ES-I3 (cell line): ENCODE measurements around the gene PRR13.
"Not testable (repeated sequence)": the region's sequence is repeated elsewhere in the genome, so short reads cannot be mapped to it uniquely, and the experiment has no call there.

ENCODE experiments used
- H3K36me3 ChIP-seq: 2 replicates; pipeline ENCODE4 v1.6.1; 2013; ENCODE audit warnings: mild to moderate bottlenecking, low read length, control low read depth, moderate library complexity; ENCODE audit not compliant: insufficient read depth
- H3K4me1 ChIP-seq: 2 replicates; pipeline ENCODE4 v1.6.1; 2013; ENCODE audit warnings: mild to moderate bottlenecking, control low read depth, low read length; ENCODE audit not compliant: insufficient read depth
- H3K9ac ChIP-seq: 2 replicates; pipeline ENCODE4 v1.6.1; 2013; ENCODE audit warnings: low read depth, mild to moderate bottlenecking, low read length, moderate library complexity
- H3K9me3 ChIP-seq: 2 replicates; pipeline ENCODE4 v1.6.1; 2013; ENCODE audit warnings: mild to moderate bottlenecking, low read length, moderate library complexity; ENCODE audit not compliant: control insufficient read depth, insufficient read depth

PRR13 gene

DNA sequence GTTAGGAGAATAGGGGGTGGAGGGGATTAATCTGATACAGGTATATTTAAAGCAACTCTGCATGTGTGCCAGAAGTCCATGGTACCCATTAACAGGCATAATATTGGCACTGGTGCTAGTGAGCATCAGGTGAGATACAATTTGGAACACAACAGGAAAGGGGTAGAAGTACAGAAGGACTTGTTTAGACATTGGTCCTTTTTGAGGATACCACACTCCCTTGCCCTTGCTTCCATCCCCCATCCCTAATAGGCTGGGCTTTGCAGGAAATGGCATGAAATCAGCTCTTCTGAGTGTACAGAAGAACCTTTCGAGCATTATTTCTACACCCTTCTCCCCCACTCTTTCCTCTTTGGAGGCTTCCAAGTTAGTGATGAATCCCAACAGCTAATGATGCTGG lies 26.7 kb downstream of the PRR13 start:
- no peaks in the 10 kb centered on the region for H3K9me3 ChIP-seq
- no peak overlapping the region for H3K9ac ChIP-seq
- H3K36me3 ChIP-seq = peaks cover 87% of the 10 kb centered on the region
- H3K4me1 ChIP-seq = peaks cover 12% of the 10 kb centered on the region; the same call in 1 of the 2 replicates

DNA sequence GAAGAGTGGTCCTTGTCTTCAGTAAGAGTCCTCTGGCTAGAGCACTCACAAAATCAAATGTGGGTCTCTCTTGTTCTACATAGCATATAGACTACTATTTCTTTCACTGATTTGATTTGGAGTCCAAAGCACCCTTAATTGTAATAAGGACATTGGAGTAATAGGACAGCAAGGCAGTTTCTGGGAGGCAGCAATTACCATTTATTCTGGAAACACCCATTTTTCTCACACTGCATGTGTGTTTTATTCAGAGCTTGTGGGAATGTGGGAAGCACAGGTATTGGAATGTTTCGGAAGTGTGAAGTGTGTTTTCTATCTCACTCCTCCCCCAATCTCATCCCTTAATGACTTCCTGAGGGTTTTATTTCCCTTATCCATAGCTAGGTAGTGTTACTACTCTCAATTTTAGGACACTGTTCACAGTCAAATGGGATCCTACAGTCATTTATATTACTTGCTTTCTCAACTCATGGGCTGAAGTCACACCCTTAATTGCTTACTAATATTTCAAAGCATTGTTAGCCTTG lies 30.6 kb downstream of the PRR13 start:
- peaks cover 10% of the 10 kb centered on the region; the same call in 1 of the 2 replicates for H3K4me1 ChIP-seq
- no peak overlapping the region for H3K9ac ChIP-seq
- no peaks in the 10 kb centered on the region for H3K9me3 ChIP-seq
- H3K36me3 ChIP-seq = peaks cover 81% of the 10 kb centered on the region

GRCh38 chr12:53474077-53474476 lies 32.5 kb downstream of the PRR13 start:
- H3K4me1 ChIP-seq = peaks cover 13% of the 10 kb centered on the region; the same call in 1 of the 2 replicates
- H3K9ac ChIP-seq = no peak overlapping the region
- no peaks in the 10 kb centered on the region for H3K9me3 ChIP-seq
- H3K36me3 ChIP-seq = peaks cover 78% of the 10 kb centered on the region

- H3K9ac ChIP-seq = no peak overlapping the region
- H3K4me1 ChIP-seq = peaks cover 13% of the 10 kb centered on the region; the same call in 1 of the 2 replicates
- peaks cover 76% of the 10 kb centered on the region for H3K36me3 ChIP-seq
- H3K9me3 ChIP-seq = no peaks in the 10 kb centered on the region
Measured at GRCh38 chr12:53474819-53475218, 33.3 kb downstream of the PRR13 start.

DNA sequence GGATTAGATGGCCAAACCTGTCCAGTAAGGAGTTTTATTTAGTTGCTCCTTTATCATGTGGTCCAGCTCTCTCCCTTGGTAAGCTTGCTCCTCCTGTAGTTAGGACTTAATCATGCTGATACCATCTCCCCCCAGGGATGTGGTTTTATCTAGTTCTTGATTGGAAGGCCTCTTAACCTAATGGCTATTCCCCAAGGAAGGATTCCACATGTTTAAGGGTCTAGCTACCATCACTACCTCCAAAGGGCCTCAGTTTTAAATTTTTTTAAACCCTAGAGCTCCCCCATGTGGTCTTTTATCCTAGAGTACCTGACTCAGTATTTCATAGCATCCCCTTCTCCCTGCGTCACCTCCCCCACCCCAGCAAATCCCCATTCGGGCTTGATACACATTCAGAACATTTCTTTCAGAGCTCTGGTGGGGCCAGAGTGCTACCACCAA lies 35.3 kb downstream of the PRR13 start:
- Histone ChIP-seq H3K9ac (no peak overlapping the region), H3K9me3 (no peaks in the 10 kb centered on the region), H3K36me3 (peaks cover 67% of the 10 kb centered on the region), H3K4me1 (peaks cover 13% of the 10 kb centered on the region; the same call in 1 of the 2 replicates)

DNA sequence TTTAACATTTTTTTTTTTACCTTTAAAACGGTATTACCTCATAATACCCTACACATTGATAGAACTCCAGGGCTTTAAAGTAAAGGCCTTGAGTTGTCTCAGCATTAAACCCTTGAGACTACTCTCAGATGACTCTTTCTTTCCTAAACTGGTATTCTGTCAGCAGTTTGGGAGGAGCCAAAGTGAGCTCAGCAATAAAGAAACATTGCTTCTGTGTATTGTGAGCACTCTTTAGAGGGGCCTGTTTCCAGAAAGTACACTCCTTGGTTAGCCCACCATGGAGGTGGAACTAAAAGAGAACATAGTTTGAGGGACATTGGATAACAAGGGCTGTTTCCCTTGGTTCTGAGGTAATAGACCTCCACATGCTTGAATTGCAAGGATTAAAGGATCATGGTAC lies 37.3 kb downstream of the PRR13 start:
- H3K4me1 ChIP-seq = peaks cover 9% of the 10 kb centered on the region; the same call in 1 of the 2 replicates
- H3K9me3 ChIP-seq = no peaks in the 10 kb centered on the region
- no peak overlapping the region for H3K9ac ChIP-seq
- H3K36me3 ChIP-seq = peaks cover 56% of the 10 kb centered on the region

GRCh38 chr12:53479331-53479730 lies 37.8 kb downstream of the PRR13 start:
- H3K9ac ChIP-seq = no peak overlapping the region
- H3K9me3 ChIP-seq = no peaks in the 10 kb centered on the region
- H3K36me3 ChIP-seq = peaks cover 54% of the 10 kb centered on the region
- peaks cover 9% of the 10 kb centered on the region; the same call in 1 of the 2 replicates for H3K4me1 ChIP-seq

DNA sequence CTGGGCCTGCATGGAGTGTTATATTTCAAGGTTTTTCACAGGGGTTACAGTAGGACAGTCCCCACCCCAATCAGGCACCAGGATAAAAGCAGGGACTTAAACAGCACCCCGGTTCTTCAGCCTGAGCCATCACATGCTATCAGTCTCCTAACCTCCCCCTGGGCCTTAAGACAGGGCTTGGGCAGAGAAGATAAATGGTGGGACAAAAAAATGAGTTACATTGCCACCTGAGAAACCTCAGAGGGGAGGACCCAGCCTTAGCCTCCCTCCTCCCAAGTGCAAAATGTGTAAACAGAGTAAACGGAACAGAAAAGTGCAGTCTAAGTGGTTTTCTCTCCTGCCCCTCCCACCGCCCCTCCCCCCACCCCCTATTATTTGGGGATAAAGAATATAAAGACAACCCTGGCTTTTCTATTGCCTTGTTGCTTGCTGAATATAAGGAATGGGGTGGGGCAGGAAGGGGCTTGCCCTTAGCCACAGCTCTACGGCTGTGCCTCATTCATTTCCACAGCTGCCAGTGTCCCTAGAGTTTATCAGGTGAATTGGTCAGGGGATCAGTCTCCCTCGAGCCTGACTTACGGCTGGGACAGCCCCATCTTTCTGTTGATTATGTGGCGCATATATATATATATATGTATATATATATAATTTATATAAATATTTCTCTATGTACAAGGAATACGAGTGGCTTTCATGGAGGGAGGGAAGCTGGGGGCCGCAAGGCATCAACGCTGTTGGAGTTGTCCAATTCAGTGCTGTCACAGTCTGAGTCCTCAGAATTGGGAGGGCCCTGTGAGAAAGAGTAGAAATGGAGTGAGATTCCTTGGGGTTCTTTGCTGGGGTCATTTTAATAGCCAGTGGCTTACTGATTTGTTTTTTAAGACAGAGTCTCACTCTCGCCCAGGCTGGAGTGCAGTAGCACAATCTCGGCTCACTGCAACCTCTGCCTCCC lies 39.2 kb downstream of the PRR13 start:
- H3K9ac ChIP-seq = no peak overlapping the region
- H3K9me3 ChIP-seq = no peaks in the 10 kb centered on the region
- H3K4me1 ChIP-seq = peaks cover 9% of the 10 kb centered on the region; the same call in 1 of the 2 replicates
- H3K36me3 ChIP-seq = peaks cover 50% of the 10 kb centered on the region

DNA sequence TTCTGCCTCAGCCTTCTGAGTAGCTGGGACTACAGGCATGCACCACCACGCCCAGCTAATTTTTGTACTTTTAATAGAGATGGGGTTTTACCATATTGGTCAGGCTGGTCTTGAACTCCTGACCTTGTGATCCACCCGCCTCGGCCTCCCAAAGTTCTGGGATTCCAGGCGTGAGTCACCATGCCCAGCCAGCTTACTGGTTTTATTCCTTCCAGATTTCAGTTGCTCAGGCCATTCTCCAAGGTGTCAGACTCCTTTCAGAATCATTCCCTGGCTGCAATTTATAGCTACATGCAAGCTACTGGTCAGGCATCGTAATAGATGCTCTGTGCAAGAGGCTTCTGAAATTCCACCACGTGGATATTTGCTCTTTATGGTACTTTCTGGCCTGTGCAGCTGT lies 39.9 kb downstream of the PRR13 start:
- not testable (repeated sequence) for H3K4me1 ChIP-seq, H3K9ac ChIP-seq, H3K9me3 ChIP-seq
- H3K36me3 ChIP-seq = peaks cover 45% of the 10 kb centered on the region

- Histone ChIP-seq H3K4me1 (peaks cover 3% of the 10 kb centered on the region; the same call in 1 of the 2 replicates), H3K9me3 (no peaks in the 10 kb centered on the region), H3K9ac (no peak overlapping the region), H3K36me3 (peaks cover 39% of the 10 kb centered on the region)
Measured at GRCh38 chr12:53481939-53482586, 40.5 kb downstream of the PRR13 start.

DNA sequence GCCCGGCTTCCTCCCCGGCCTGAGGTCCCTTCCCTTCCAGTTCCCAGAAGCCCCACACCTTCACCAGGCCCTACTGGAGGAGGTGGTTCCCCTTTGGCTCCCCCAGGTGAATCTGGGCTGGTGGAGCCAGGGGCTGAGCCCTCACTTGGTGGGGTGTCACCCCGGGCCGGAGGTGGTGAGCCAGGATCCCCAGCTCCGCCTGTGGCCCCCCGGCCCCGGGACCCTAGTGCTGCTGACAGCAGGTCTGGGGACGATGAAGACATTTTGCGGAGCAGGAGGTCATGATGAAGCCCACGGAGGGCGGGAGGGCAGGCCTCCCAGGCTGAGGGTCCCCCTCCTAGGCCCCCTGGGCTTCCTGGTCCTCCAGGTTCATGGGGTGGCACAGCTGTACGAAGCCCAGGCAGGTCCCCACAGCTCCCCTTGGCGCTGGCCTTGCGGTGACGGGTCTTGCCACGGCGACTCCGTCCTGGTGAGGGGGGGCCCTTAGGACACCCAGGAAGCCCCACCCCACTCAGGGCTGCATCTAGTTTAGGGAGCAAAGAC lies 41.2 kb downstream of the PRR13 start:
- H3K9me3 ChIP-seq = no peaks in the 10 kb centered on the region
- peaks cover 36% of the 10 kb centered on the region for H3K36me3 ChIP-seq
- no peak overlapping the region for H3K9ac ChIP-seq
- H3K4me1 ChIP-seq = peaks cover 3% of the 10 kb centered on the region; the same call in 1 of the 2 replicates

DNA sequence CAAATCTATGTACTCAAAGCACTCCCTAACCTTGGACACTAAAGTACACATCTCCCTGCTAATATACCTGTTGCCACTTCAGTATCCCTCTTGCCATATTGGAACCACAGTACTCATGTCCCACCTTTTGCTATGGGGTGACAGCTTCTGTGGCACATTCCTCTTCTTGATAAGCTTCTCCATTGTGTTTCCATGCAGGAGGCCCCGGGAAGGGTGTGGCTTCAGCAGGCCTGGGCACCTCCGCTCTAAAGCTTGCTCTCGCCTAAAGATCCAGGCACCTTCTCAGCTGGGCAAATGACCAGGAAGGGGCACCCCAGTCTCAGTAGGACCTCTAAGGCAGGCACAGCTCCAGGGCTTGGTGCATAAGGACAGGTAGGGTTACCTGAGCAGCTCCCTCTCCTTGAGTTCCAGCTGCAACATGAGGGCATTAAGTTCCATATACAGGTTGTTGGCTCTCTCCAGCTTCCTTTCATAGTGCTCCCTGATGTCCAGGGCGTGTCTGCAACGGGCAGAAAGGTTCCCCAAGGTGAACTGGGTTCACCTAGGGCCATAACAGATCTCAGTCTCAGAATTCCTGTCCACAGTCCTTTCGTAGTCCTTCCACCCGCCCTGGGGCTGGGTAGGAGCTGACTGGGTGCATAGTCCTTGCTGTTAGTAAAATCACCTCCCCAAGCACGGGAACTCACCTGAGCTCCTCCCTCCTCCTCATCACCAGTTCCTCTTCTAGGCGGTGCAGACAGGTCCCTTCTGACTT lies 41.9 kb downstream of the PRR13 start:
- H3K9me3 ChIP-seq = no peaks in the 10 kb centered on the region
- no peak overlapping the region for H3K9ac ChIP-seq
- H3K36me3 ChIP-seq = peaks cover 29% of the 10 kb centered on the region
- peaks cover 3% of the 10 kb centered on the region; the same call in 1 of the 2 replicates for H3K4me1 ChIP-seq

DNA sequence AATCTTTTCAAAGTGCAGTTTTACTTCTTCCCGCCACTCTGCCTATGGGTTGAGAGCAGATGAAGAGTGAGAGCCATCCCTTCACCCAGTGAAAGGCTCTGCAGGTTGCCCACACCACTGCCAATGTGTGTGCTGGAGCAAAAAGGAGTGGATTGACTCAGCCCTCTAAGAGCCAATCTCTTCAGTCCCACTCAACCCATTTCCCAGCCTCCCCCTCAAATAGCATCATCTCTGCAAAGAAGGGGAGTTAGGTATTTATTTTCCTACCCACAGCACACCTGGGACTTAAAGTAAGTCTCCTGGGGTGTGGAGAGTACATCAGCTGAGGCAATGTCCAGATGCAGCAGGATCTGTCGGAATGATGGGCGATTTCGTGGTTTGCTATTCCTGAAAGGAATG lies 42.4 kb downstream of the PRR13 start:
- H3K4me1 ChIP-seq = peaks cover under 1% of the 10 kb centered on the region; the same call in 1 of the 2 replicates
- H3K9me3 ChIP-seq = no peaks in the 10 kb centered on the region
- H3K36me3 ChIP-seq = peaks cover 25% of the 10 kb centered on the region

More for the DNA sequence above, 42.4 kb downstream of the PRR13 start:
- H3K9ac ChIP-seq = no peak overlapping the region
